ENCODE measurements around the gene SPRR2B. TPM values are rescaled to one million over a fixed set of nuclear protein-coding genes. Genes with fewer than 3 reads are reported as not detected.
A peak's percentile ranks its signal among the peaks of the same experiment; 100 is the strongest.

SPRR2B gene
- total and polyA plus RNA-seq, 3 donors from 2014 or later: 0.62 to 12.4 TPM; not detected in 1

GRCh38 chr1:153035211-153035610 lies 36.2 kb downstream of the SPRR2B start:
- 88 to 95% methylated on average over 1 of the region's 1 CpG for WGBS, 2 donors
- Histone ChIP-seq H3K4me1 (no peaks in the 10 kb centered on the region), H3K4me3 (no peak overlapping the region), H3K27me3 (no peaks in the 10 kb centered on the region), H3K9me3 (no peaks in the 10 kb centered on the region), H3K27ac (no peak overlapping the region), H3K36me3 (ENCODE audit: low read depth, missing control alignments) (no peaks in the 10 kb centered on the region)
- TF ChIP-seq CTCF (IDR thresholded peaks at IDR 0.05) (no peak), POLR2A (IDR thresholded peaks at IDR 0.05) (no peak)
- intact Hi-C loops (cut with DNase I; ENCODE audit: low total_unique reads): no loop called here
- no peak for DNase-seq

DNA sequence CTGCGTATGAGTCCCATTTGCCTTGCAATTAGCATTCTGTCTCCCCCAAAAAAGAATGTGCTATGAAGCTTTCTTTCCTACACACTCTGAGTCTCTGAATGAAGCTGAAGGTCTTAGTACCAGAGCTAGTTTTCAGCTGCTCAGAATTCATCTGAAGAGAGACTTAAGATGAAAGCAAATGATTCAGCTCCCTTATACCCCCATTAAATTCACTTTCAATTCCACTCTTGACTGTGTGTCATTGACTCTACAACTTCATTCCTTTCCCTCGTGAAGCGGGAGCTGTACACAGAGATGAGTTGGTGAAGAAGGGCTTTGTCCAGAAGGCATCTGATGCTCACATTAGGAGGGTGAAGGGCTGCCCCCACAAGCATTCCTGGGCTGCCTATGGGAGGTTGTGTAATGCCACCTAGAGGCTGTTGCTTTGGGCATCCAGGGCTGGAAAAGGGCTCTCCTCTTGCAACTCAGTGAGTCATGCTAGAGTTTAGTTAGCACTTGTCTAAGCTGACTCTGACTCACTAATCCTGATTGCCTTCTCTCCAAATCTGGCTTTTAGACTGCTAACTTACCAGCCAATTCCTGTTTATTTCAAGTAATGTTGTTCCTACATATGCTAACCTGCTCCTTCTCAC lies 38.6 kb downstream of the SPRR2B start:
- no peaks in the 10 kb centered on the region for H3K4me1 ChIP-seq
- DNase-seq: peak; percentile 28
- no peaks in the 10 kb centered on the region for H3K27me3 ChIP-seq
- no peaks in the 10 kb centered on the region for H3K36me3 ChIP-seq (ENCODE audit: low read depth, missing control alignments)
- no peaks in the 10 kb centered on the region for H3K9me3 ChIP-seq
- H3K27ac ChIP-seq: no peak overlapping the region
- TF ChIP-seq POLR2A (IDR thresholded peaks at IDR 0.05) (no peak), CTCF (IDR thresholded peaks at IDR 0.05) (no peak)
- no peak overlapping the region for H3K4me3 ChIP-seq
- intact Hi-C loops (cut with DNase I; ENCODE audit: low total_unique reads): no loop called here
- WGBS, 2 donors: 48 to 53% methylated on average over 3 of the region's 3 CpGs

- no peaks in the 10 kb centered on the region for H3K36me3 ChIP-seq (ENCODE audit: low read depth, missing control alignments)
- H3K27me3 ChIP-seq: no peaks in the 10 kb centered on the region
- no peak overlapping the region for H3K4me3 ChIP-seq
- no peaks in the 10 kb centered on the region for H3K9me3 ChIP-seq
- H3K4me1 ChIP-seq: no peaks in the 10 kb centered on the region
- intact Hi-C loops (cut with DNase I; ENCODE audit: low total_unique reads): no loop called here
- no peak overlapping the region for H3K27ac ChIP-seq
- TF ChIP-seq CTCF (IDR thresholded peaks at IDR 0.05): no peak
- no peak for TF ChIP-seq POLR2A (IDR thresholded peaks at IDR 0.05)
- DNase-seq: no peak
Observed at GRCh38 chr1:153032073-153032472, 39.3 kb downstream of the SPRR2B start.

GRCh38 chr1:153030895-153031294 lies 40.5 kb downstream of the SPRR2B start, which contains the start of gene SPRR1B:
SPRR1B (plus strand) TSS chr1:153031203; CDS start chr1:153032346, 1,143 bp downstream.
- Histone ChIP-seq H3K9me3 (no peaks in the 10 kb centered on the region), H3K4me1 (no peaks in the 10 kb centered on the region), H3K27ac (no peak within 1 kb of the TSS), H3K4me3 (no peak within 1 kb of the TSS), H3K36me3 (ENCODE audit: low read depth, missing control alignments) (no peaks in the 10 kb centered on the region), H3K27me3 (no peaks in the 10 kb centered on the region)
- intact Hi-C loops (cut with DNase I; ENCODE audit: low total_unique reads): no loop called here
- DNase-seq: no peak
- no peak for TF ChIP-seq CTCF (IDR thresholded peaks at IDR 0.05)
- TF ChIP-seq POLR2A (IDR thresholded peaks at IDR 0.05): no peak

DNA sequence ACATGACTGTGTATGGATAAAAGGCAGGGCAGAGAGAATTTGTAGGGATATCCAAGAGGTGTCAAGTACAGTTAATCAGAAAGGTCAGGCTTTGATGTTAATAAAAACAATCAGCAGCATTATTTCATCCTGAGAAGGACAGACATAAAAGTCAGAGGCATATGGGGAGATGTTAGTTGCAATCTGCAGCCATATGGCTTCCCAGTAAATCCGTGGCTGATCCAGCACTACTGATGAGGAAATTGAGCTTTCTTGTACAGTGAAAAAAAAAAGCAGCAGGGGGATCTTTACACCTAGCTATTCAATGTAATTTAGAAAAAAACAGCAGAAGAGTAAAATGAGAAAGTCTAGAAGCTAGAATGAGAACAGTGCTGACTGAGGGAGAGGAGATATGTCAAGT lies 42.6 kb downstream of the SPRR2B start:
- no peak for DNase-seq
- Histone ChIP-seq H3K27ac (no peak overlapping the region), H3K4me1 (no peaks in the 10 kb centered on the region), H3K27me3 (no peaks in the 10 kb centered on the region), H3K36me3 (ENCODE audit: low read depth, missing control alignments) (no peaks in the 10 kb centered on the region), H3K4me3 (no peak overlapping the region), H3K9me3 (no peaks in the 10 kb centered on the region)
- TF ChIP-seq CTCF (IDR thresholded peaks at IDR 0.05) (no peak), POLR2A (IDR thresholded peaks at IDR 0.05) (no peak)
- intact Hi-C loops (cut with DNase I; ENCODE audit: low total_unique reads): no loop called here
- WGBS, 2 donors: 54 to 63% methylated on average over 1 of the region's 1 CpG
